Smooth muscle cell of the pulmonary artery (primary cell): ENCODE measurements around the gene RIN1. TPM values are rescaled to one million over a fixed set of nuclear protein-coding genes. Genes with fewer than 3 reads are reported as not detected.

Experiments used
- total RNA-seq: library from RNA; depleted of rRNA; stranded (reverse); fragments of >200 nt; gene quantifications from 2 replicates; pipeline ENCODE4 v1.2.3, GENCODE V29; 2014

The RIN1 gene
- total RNA-seq = 17.9 and 19.5 TPM in 2 replicates

DNA sequence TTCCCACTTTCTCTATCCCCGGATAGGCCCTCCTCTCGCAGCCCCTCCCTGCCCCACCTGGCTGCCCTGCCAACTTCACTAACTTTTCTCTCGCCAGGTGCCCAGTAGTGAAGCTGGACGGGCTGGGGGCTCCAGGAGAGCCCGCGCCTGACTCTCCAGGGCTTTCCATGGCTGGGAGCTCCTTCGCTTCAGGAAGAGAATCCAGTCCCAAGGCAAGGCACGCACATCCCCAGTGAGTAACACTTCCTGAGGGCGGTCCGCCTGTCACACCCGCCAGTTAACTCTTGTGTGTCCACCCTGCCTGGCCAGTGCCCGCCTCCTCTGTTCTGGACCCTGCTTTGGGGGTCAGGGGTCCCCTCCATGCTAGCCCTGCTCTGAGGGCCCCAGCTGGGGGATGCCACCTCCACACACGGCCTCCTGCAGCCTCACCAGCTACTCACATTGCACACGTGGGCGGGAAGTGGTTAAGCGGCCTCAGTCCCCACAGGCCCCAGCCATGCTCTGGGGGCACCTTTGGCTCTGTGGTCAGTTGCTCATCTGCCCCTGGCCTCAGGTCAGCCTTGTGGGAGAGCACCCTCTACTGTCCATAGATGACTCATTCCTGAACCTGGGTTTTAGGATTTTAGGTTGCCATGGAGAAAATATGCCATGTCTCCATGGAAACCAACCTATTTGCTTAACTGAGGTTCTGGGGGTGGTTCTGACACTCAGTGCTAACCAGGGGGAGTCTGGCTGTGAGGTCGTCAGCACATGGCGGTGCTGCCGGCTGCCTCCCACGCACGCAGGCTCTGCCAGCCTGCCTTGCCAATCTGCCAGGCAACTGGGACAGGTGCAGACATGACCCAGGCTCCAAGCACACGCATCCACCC is at the start of gene RIN1:
TSS of gene RIN1 (minus strand) at position 201 of the 869 bp plus-strand sequence. CDS start at position 169, 32 bp downstream.

GRCh38 chr11:66371627-66372415 is 35.6 kb upstream of the RIN1 start, which contains the start of gene SLC29A2:
Gene SLC29A2 (minus strand): TSS chr11:66371760. CDS start chr11:66371591, 169 bp downstream.

GRCh38 chr11:66347425-66348276 is 11.4 kb upstream of the RIN1 start, which contains the start of gene B4GAT1:
Gene B4GAT1 (minus strand): TSS chr11:66347629. CDS start chr11:66347545, 84 bp downstream.

GRCh38 chr11:66344550-66345315 is 8.5 kb upstream of the RIN1 start, which contains the start of gene BRMS1:
Gene BRMS1 (minus strand): TSS chr11:66345104. CDS start chr11:66342234, 2,870 bp downstream.

DNA sequence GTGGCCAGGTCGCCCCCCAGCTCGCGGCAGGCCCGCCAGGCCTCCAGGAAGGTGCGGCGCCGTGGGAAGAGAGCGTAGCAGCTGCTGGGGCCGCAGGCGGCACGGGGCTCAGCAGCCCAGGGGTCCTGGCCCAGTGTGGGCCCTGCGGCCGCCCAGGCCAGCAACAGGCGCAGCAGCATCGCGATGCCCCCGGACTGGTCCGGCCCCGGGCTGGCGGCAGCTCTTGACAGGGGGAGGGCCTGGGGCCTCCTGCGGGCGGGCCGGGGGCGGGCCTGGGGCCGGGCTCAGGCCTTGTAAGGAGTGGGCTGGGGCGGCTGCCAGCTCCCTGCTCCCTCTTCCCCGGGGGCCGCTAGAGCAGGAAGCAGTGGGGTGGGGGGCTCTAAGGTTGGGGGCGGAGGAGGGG is 19.4 kb downstream of the RIN1 start, which contains the start of gene CD248:
TSS of gene CD248 (minus strand) at position 196 of the 403 bp plus-strand sequence. CDS start at position 179, 17 bp downstream.

GRCh38 chr11:66291706-66292542 is 44.3 kb downstream of the RIN1 start, which contains the start of gene TMEM151A:
Gene TMEM151A (plus strand): TSS chr11:66291894. CDS start chr11:66292014, 120 bp downstream.

GRCh38 chr11:66288671-66289547 is 47.3 kb downstream of the RIN1 start, which contains the start of gene YIF1A:
Gene YIF1A (minus strand): TSS chr11:66289143. CDS start chr11:66288985, 158 bp downstream.

Other genes with a start within 250 kb of the RIN1 start
- gene KLC2, start 78.7 kb downstream of the RIN1 start, total RNA-seq = 27.0 and 34.0 TPM in 2 replicates
- 118 and 126 TPM in 2 replicates for gene RAB1B, start 67.8 kb downstream of the RIN1 start, total RNA-seq
- 0.72 and 0.86 TPM in 2 replicates for gene CNIH2, start 58.3 kb downstream of the RIN1 start, total RNA-seq
- gene YIF1A, start 47.3 kb downstream of the RIN1 start, total RNA-seq = 195 TPM in 2 replicates
- gene TMEM151A, start 44.5 kb downstream of the RIN1 start, total RNA-seq = 0.72 and 2.2 TPM in 2 replicates
- gene CD248, start 19.4 kb downstream of the RIN1 start, total RNA-seq = 51.9 and 182 TPM in 2 replicates
- gene BRMS1, start 8.7 kb upstream of the RIN1 start, total RNA-seq = 28.1 and 30.8 TPM in 2 replicates
- 65.9 and 89.3 TPM in 2 replicates for gene B4GAT1, start 11.2 kb upstream of the RIN1 start, total RNA-seq
- 0.36 and 0.78 TPM in 2 replicates for gene SLC29A2, start 35.3 kb upstream of the RIN1 start, total RNA-seq
- not detected in 2 replicates for gene NPAS4, start 84.6 kb upstream of the RIN1 start, total RNA-seq
- gene MRPL11, start 102.4 kb upstream of the RIN1 start, total RNA-seq = 22.5 and 24.4 TPM in 2 replicates
- 14.5 and 18.9 TPM in 2 replicates for gene PELI3, start 130.5 kb upstream of the RIN1 start, total RNA-seq
- gene DPP3, start 144.0 kb upstream of the RIN1 start, total RNA-seq = 41.2 and 64.1 TPM in 2 replicates
- 45.2 and 47.0 TPM in 2 replicates for gene BBS1, start 174.2 kb upstream of the RIN1 start, total RNA-seq
- gene ZDHHC24, start 209.6 kb upstream of the RIN1 start, total RNA-seq = 13.9 and 14.7 TPM in 2 replicates
- gene ACTN3, start 210.5 kb upstream of the RIN1 start, total RNA-seq = 0.07 TPM in 1 of 2 replicates, not detected in the other
- 38.5 and 52.2 TPM in 2 replicates for gene CTSF, start 232.2 kb upstream of the RIN1 start, total RNA-seq